ENCODE data around the gene LIX1L. TPM values are rescaled to one million over a fixed set of nuclear protein-coding genes. Genes with fewer than 3 reads are reported as not detected.

Gene LIX1L
- total and polyA plus RNA-seq, 12 donors, result 9.6 to 61.2 (median 39.4) TPM

- Histone ChIP-seq H3K27me3 (no peaks in the 10 kb centered on the region), H3K9me3 (replicated peaks in 1 of 3) (no peaks in the 10 kb centered on the region), H3K4me1 (replicated peaks in 1 of 2) (peaks cover 0 to 16% of the 10 kb centered on the region in 2 donors), H3K4me3 (no peak overlapping the region), H3K36me3 (replicated peaks in 1 of 2) (peaks cover 0 to 11% of the 10 kb centered on the region in 2 donors), H3K27ac (no peak overlapping the region)
- DNase-seq, result no peak
- no peak for TF ChIP-seq POLR2A (IDR thresholded peaks at IDR 0.05)
- no peak for TF ChIP-seq CTCF (IDR thresholded peaks at IDR 0.05)
- intact Hi-C loops (cut with DNase I), result no loop called here
- 76 to 82% (median 79%) methylated on average over 4 of the region's 4 CpGs for WGBS, 4 donors
These were observed 8.6 kb downstream of the LIX1L start for GRCh38 chr1:145949219-145949618.

- peaks cover 0 to 19% of the 10 kb centered on the region in 2 donors for H3K36me3 ChIP-seq (replicated peaks in 1 of 2)
- H3K27me3 ChIP-seq, result no peaks in the 10 kb centered on the region
- intact Hi-C loops (cut with DNase I), result no loop called here
- no peak for DNase-seq
- 81 to 97% (median 87%) methylated on average over 4 of the region's 4 CpGs for WGBS, 4 donors
- peaks cover 0 to 11% of the 10 kb centered on the region in 2 donors for H3K4me1 ChIP-seq (replicated peaks in 1 of 2)
- TF ChIP-seq POLR2A (IDR thresholded peaks at IDR 0.05) (no peak), CTCF (IDR thresholded peaks at IDR 0.05) (no peak)
- no peaks in the 10 kb centered on the region for H3K9me3 ChIP-seq (replicated peaks in 1 of 3)
- no peak overlapping the region for H3K27ac ChIP-seq
- H3K4me3 ChIP-seq, result no peak overlapping the region
These were observed 10.3 kb downstream of the LIX1L start for GRCh38 chr1:145947551-145947950.

GRCh38 chr1:145946477-145946986 is 11.3 kb downstream of the LIX1L start:
- 79 to 95% (median 83%) methylated on average over 4 of the region's 4 CpGs for WGBS, 4 donors
- H3K36me3 ChIP-seq (replicated peaks in 1 of 2), result peaks cover 0 to 27% of the 10 kb centered on the region in 2 donors
- TF ChIP-seq POLR2A (IDR thresholded peaks at IDR 0.05), result no peak

GRCh38 chr1:145944532-145944931 is 13.3 kb downstream of the LIX1L start:
- TF ChIP-seq POLR2A (IDR thresholded peaks at IDR 0.05), result no peak
- no peak for TF ChIP-seq CTCF (IDR thresholded peaks at IDR 0.05)
- Histone ChIP-seq H3K36me3 (replicated peaks in 1 of 2) (peaks cover 0 to 35% of the 10 kb centered on the region in 2 donors), H3K9me3 (replicated peaks in 1 of 3) (no peaks in the 10 kb centered on the region), H3K4me1 (replicated peaks in 1 of 2) (peaks cover 0 to 5% of the 10 kb centered on the region in 2 donors), H3K27me3 (no peaks in the 10 kb centered on the region), H3K27ac (no peak overlapping the region), H3K4me3 (no peak overlapping the region)
- no peak for DNase-seq
- intact Hi-C loops (cut with DNase I), result no loop called here
- 85 to 100% (median 96%) methylated on average over 3 of the region's 3 CpGs for WGBS, 4 donors

More at GRCh38 chr1:145946477-145946986, 11.3 kb downstream of the LIX1L start:
- no peak for DNase-seq
- peaks cover 0 to 7% of the 10 kb centered on the region in 2 donors for H3K4me1 ChIP-seq (replicated peaks in 1 of 2)
- intact Hi-C loops (cut with DNase I), result no loop called here
- H3K9me3 ChIP-seq (replicated peaks in 1 of 3), result no peaks in the 10 kb centered on the region
- no peak overlapping the region for H3K27ac ChIP-seq
- no peaks in the 10 kb centered on the region for H3K27me3 ChIP-seq
- no peak overlapping the region for H3K4me3 ChIP-seq

GRCh38 chr1:145942871-145943270 is 14.9 kb downstream of the LIX1L start:
- 89 to 92% (median 90%) methylated on average over 6 of the region's 6 CpGs for WGBS, 4 donors
- Histone ChIP-seq H3K9me3 (replicated peaks in 1 of 3) (no peaks in the 10 kb centered on the region), H3K27ac (no peak overlapping the region), H3K4me3 (no peak overlapping the region), H3K36me3 (replicated peaks in 1 of 2) (peaks cover 0 to 37% of the 10 kb centered on the region in 2 donors), H3K27me3 (no peaks in the 10 kb centered on the region), H3K4me1 (replicated peaks in 1 of 2) (no peaks in the 10 kb centered on the region)
- DNase-seq, result no peak
- no peak for TF ChIP-seq CTCF (IDR thresholded peaks at IDR 0.05)
- no peak for TF ChIP-seq POLR2A (IDR thresholded peaks at IDR 0.05)
- intact Hi-C loops (cut with DNase I), result no loop called here
